ENCODE data around the gene CCSAP.

GRCh38 chr1:229279242-229279641 lies 63.6 kb downstream of the CCSAP start:
- TF ChIP-seq CTCF (IDR thresholded peaks at IDR 0.05; ENCODE audit: low read depth, low read length, poor library complexity, severe bottlenecking) = no peak
- no peak for TF ChIP-seq EZH2phosphoT487 (IDR thresholded peaks at IDR 0.05; ENCODE audit: borderline replicate concordance, low read length)
